MM.1S (cell line): ENCODE data around the gene FATE1.

ENCODE experiments used
- EZH2 ChIP-seq: fragments of 300-600 bp; sonication (generic); optimal IDR thresholded peaks from 2 replicates; pipeline ENCODE3; 2017; ENCODE audit warnings: low read depth, mild to moderate bottlenecking, antibody characterized with exemption, low read length, mixed read lengths
- TF ChIP-seq, protein P1 (sequence below): fragments of 300-600 bp; sonication (generic); IDR thresholded peaks from 2 replicates; pipeline ENCODE4 v1.5.1; 2016; ENCODE audit warnings: antibody characterized with exemption, low read length, mixed read lengths

DNA sequence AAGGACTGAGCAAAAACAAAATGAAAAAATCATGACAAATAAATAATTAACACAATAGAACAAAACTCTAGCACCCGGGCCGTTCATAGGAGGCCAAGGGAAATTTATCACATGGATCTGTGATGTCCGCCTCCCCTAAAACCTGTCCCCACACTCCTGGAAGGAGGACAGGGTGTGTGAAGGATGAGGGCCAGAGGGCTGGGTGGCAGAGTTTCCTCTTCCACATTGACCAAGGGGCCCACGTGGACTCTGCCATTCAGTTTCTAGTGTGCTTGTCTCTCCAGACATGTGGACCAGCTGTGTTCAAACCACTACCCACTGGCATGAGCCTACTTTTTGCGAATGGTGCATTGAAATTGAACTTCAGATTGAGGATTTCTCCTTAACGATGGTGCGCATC lies 14.3 kb upstream of the FATE1 start:
- TF ChIP-seq, protein P1, sequence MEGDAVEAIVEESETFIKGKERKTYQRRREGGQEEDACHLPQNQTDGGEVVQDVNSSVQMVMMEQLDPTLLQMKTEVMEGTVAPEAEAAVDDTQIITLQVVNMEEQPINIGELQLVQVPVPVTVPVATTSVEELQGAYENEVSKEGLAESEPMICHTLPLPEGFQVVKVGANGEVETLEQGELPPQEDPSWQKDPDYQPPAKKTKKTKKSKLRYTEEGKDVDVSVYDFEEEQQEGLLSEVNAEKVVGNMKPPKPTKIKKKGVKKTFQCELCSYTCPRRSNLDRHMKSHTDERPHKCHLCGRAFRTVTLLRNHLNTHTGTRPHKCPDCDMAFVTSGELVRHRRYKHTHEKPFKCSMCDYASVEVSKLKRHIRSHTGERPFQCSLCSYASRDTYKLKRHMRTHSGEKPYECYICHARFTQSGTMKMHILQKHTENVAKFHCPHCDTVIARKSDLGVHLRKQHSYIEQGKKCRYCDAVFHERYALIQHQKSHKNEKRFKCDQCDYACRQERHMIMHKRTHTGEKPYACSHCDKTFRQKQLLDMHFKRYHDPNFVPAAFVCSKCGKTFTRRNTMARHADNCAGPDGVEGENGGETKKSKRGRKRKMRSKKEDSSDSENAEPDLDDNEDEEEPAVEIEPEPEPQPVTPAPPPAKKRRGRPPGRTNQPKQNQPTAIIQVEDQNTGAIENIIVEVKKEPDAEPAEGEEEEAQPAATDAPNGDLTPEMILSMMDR = no peak
- TF ChIP-seq EZH2 = no peak
